Endothelial cell of umbilical vein (primary cell): ENCODE results near the gene MIEF1. TPM values are rescaled to one million over a fixed set of nuclear protein-coding genes. Genes with fewer than 3 reads are reported as not detected.

Experiments used
- BruUV-seq: library from RNA; stranded (reverse); fragments of 400-500 nt; replicated peaks from 2 replicates; lab custom pipeline; 2021; lab: Mats Ljungman, UMichigan
- CTCF ChIA-PET: fragments of 300-600, 350-600 bp; sonication (Branson Sonifier 250); formaldehyde crosslinking; loops from one replicate; lab custom pipeline; 2021; ENCODE audit warnings: antibody characterized with exemption, inconsistent platforms; lab: Charles Lee
- POLR2A ChIA-PET: fragments of 300-600, 350-600 bp; sonication (Branson Sonifier 250); formaldehyde crosslinking; loops from one replicate; lab custom pipeline; 2021; ENCODE audit warnings: antibody characterized with exemption, inconsistent platforms; lab: Charles Lee
- DNase-seq: peaks from one replicate; pipeline ENCODE4 v3.0.0-alpha.2; 2011; ENCODE audit warnings: low read depth, low spot score
- FAIRE-seq: peaks from 2 replicates; lab custom pipeline; 2011; peaks lifted over from hg19 to GRCh38; lab: Jason Lieb, UNC
- H2AFZ ChIP-seq: 2 replicates; pipeline ENCODE4 v1.6.0; 2012; ENCODE audit warnings: low read depth, low read length, control low read depth, inconsistent platforms
- H3K27ac ChIP-seq: 2 replicates; pipeline ENCODE4 v1.5.1; 2011; ENCODE audit warnings: low read depth, mild to moderate bottlenecking, control low read depth, low read length, moderate library complexity; ENCODE audit not compliant: insufficient read depth
- H3K27me3 ChIP-seq, 2 experiments: 2 replicates each; pipeline versions ENCODE4 v1.6.0 to v1.6.1; 2011; ENCODE audit warnings: low read length in 2 of 2, mixed read lengths in 1 of 2; ENCODE audit not compliant: control insufficient read depth in 2 of 2, insufficient read depth in 2 of 2
- H3K36me3 ChIP-seq, 2 experiments: 2 replicates in 1 of 2; 3 replicates in 1 of 2; pipeline ENCODE4 v1.5.1; 2011; ENCODE audit warnings: low read length in 2 of 2, mild to moderate bottlenecking in 1 of 2, moderate library complexity in 1 of 2; ENCODE audit not compliant: control insufficient read depth in 2 of 2, insufficient read depth in 2 of 2; ENCODE audit errors: extremely low read depth in 1 of 2
- H3K4me1 ChIP-seq: 3 replicates; pipeline ENCODE4 v1.5.1; 2011; ENCODE audit warnings: mild to moderate bottlenecking, low read length; ENCODE audit not compliant: control insufficient read depth, insufficient read depth; ENCODE audit errors: extremely low read depth
- H3K4me2 ChIP-seq: 2 replicates; pipeline ENCODE4 v1.6.1; 2011; ENCODE audit warnings: low read length, control low read depth, mixed read lengths; ENCODE audit not compliant: insufficient read depth
- H3K4me3 ChIP-seq, 3 experiments: fragments of 200-600 bp in 1 of 3; sonication (generic), shearing (Covaris generic) in 1 of 3; replicated peaks in 1 of 3; 2 replicates each; pipeline ENCODE4 v1.5.1; 2011 to 2016; ENCODE audit warnings: control low read depth in 3 of 3, low read length in 3 of 3, mild to moderate bottlenecking in 2 of 3, inconsistent platforms in 1 of 3, low read depth in 1 of 3, moderate library complexity in 1 of 3; ENCODE audit not compliant: insufficient read depth in 1 of 3
- H3K79me2 ChIP-seq: 2 replicates; pipeline ENCODE4 v1.6.0; 2012; ENCODE audit warnings: low read length, inconsistent platforms; ENCODE audit not compliant: control insufficient read depth, insufficient read depth
- H3K9ac ChIP-seq: replicated peaks from 2 replicates; pipeline ENCODE3; 2011; ENCODE audit warnings: low read length, control low read depth; ENCODE audit not compliant: insufficient read depth; ENCODE audit errors: extremely low read depth
- H3K9me1 ChIP-seq: replicated peaks from 3 replicates; pipeline ENCODE4 v1.6.0; 2011; ENCODE audit warnings: mild to moderate bottlenecking, low read length; ENCODE audit not compliant: control insufficient read depth, insufficient read depth; ENCODE audit errors: extremely low read depth
- H3K9me3 ChIP-seq: replicated peaks from 2 replicates; pipeline ENCODE4 v1.5.1; 2012; ENCODE audit warnings: low read length, inconsistent platforms; ENCODE audit not compliant: control insufficient read depth, insufficient read depth
- H4K20me1 ChIP-seq: replicated peaks from 2 replicates; pipeline ENCODE3; 2011; ENCODE audit warnings: mild to moderate bottlenecking, low read length; ENCODE audit not compliant: control insufficient read depth, insufficient read depth; ENCODE audit errors: extremely low read depth
- CTCF ChIP-seq, 2 donors: IDR thresholded peaks; 1 replicate in 1 of 2; 2 replicates in 1 of 2; pipeline ENCODE4 v1.5.1; 2011; ENCODE audit warnings: low read length in 2 of 2, mild to moderate bottlenecking in 2 of 2, moderate library complexity in 2 of 2, control low read depth in 1 of 2, inconsistent platforms in 1 of 2, low read depth in 1 of 2; ENCODE audit not compliant: insufficient read depth in 1 of 2; ENCODE audit errors: extremely low read depth in 1 of 2
- FOS ChIP-seq: IDR thresholded peaks from 2 replicates; pipeline ENCODE4 v1.6.1; 2011; ENCODE audit warnings: mild to moderate bottlenecking, low read length, moderate library complexity, borderline replicate concordance; ENCODE audit not compliant: insufficient read depth
- GATA2 ChIP-seq: IDR thresholded peaks from 2 replicates; pipeline ENCODE4 v1.7.0; 2011; ENCODE audit warnings: low read depth, mild to moderate bottlenecking, moderate library complexity, mixed read lengths, low read length; ENCODE audit not compliant: insufficient read length, insufficient read depth
- JUN ChIP-seq: IDR thresholded peaks from 2 replicates; pipeline ENCODE4 v1.6.1; 2011; ENCODE audit warnings: borderline replicate concordance, low read depth; ENCODE audit not compliant: insufficient read length, insufficient read depth
- MAX ChIP-seq: IDR thresholded peaks from 2 replicates; pipeline ENCODE4 v1.6.1; 2011; ENCODE audit not compliant: insufficient read depth, insufficient read length
- MYC ChIP-seq: IDR thresholded peaks from one replicate; pipeline ENCODE4 v1.6.1; 2011; ENCODE audit warnings: mild to moderate bottlenecking, low read depth, low read length
- POLR2A ChIP-seq: IDR thresholded peaks from 2 replicates; pipeline ENCODE4 v1.6.1; 2012; ENCODE audit warnings: low read depth, mild to moderate bottlenecking, control low read depth, low read length
- POLR2AphosphoS5 ChIP-seq: IDR thresholded peaks from 2 replicates; pipeline ENCODE4 v1.6.1; 2012; ENCODE audit warnings: low read depth, mild to moderate bottlenecking, control low read depth, low read length, moderate library complexity; ENCODE audit not compliant: insufficient read depth
- dilution Hi-C: fragments of 300-500 bp; cut with MboI; formaldehyde crosslinking; loops from one replicate; pipeline ENCODE4 v1.15.0; 2019; ENCODE audit warnings: low sequenced_read_pairs; ENCODE audit not compliant: extremely low pct_ligation_motif_present
- intact Hi-C: fragments of 100-400 bp; cut with micrococcal nuclease; formaldehyde crosslinking; loops from one replicate; pipeline ENCODE4 v1.10.0; 2022
- polyA plus RNA-seq, 4 experiments: library from polyadenylated mRNA; depleted of rRNA in 3 of 4; stranded (reverse) in 3 of 4; unstranded in 1 of 4; fragments of >200 nt; gene quantifications; 2 replicates each; pipeline versions ENCODE4 v1.2.1 to v1.2.3, GENCODE V29; 2011 to 2012; ENCODE audit warnings: missing spikeins in 1 of 4
- total RNA-seq: library from RNA; stranded (reverse); gene quantifications from 2 replicates; pipeline ENCODE4 v1.2.3, GENCODE V29; 2021

Gene MIEF1
- total and polyA plus RNA-seq, 2 donors (not counting 3 experiments of a cell fraction or from before 2014, with no cell fraction given) = 14.2 to 31.1 TPM

- Histone ChIP-seq H4K20me1 (no peaks in the 10 kb centered on the region), H3K36me3 (no peaks in the 10 kb centered on the region), H3K4me2 (no peak overlapping the region), H3K9me3 (no peaks in the 10 kb centered on the region), H3K27ac (no peak overlapping the region), H3K4me1 (no peaks in the 10 kb centered on the region), H3K4me3 (no peak overlapping the region), H3K9me1 (no peaks in the 10 kb centered on the region), H3K9ac (no peak overlapping the region), H3K79me2 (no peaks in the 10 kb centered on the region), H3K27me3 (peaks cover 21 to 28% of the 10 kb centered on the region in 2 experiments), H2AFZ (no peak overlapping the region)
- FAIRE-seq = no peak
- DNase-seq = no peak
- TF ChIP-seq POLR2AphosphoS5 (no peak), POLR2A (no peak), GATA2 (no peak), MAX (no peak), FOS (no peak)
- dilution Hi-C loops (no loop called here), intact Hi-C loops (no loop called here)
- ChIA-PET CTCF (interaction anchor here (1.6 kb wide), 1 partner anchor 10 kb away, joined by 3 read pairs; no protein-coding TSS in a partner anchor), POLR2A (no interaction called here)
- BruUV-seq = no TSS peak
These were observed 42.4 kb upstream of the MIEF1 start for GRCh38 chr22:39459681-39460080.

GRCh38 chr22:39462443-39463221 is 39.5 kb upstream of the MIEF1 start:
- BruUV-seq = no TSS peak
- no peak overlapping the region for H2AFZ ChIP-seq
- ChIA-PET POLR2A (interaction anchor here (0.5 kb wide), 1 partner anchor 24 kb away, joined by 9 read pairs; no protein-coding TSS in a partner anchor), CTCF (interaction anchor here (1.2 kb wide), 1 partner anchor 25 kb away, joined by 3 read pairs; no protein-coding TSS in a partner anchor)
- H3K27ac ChIP-seq = no peak overlapping the region
- dilution Hi-C loops (no loop called here), intact Hi-C loops (no loop called here)
- FAIRE-seq (no peak), DNase-seq (no peak)
- H3K9me3 ChIP-seq = no peaks in the 10 kb centered on the region
- no peaks in the 10 kb centered on the region for H3K36me3 ChIP-seq
- no peak overlapping the region for H3K4me2 ChIP-seq
- no peaks in the 10 kb centered on the region for H3K79me2 ChIP-seq
- no peak overlapping the region for H3K4me3 ChIP-seq
- TF ChIP-seq MAX = no peak
- no peak for TF ChIP-seq GATA2
- no peak for TF ChIP-seq MYC
- no peak for TF ChIP-seq CTCF (IDR thresholded peaks at IDR 0.05; ENCODE audit: extremely low read depth in 1 of 2, insufficient read depth in 1 of 2, low read depth in 1 of 2, low read length in 2 of 2)
- no peak for TF ChIP-seq POLR2A
- TF ChIP-seq FOS = no peak
- no peak for TF ChIP-seq JUN
- TF ChIP-seq POLR2AphosphoS5 = no peak
- H3K4me1 ChIP-seq = no peaks in the 10 kb centered on the region
- peaks cover 10 to 14% of the 10 kb centered on the region in 2 experiments for H3K27me3 ChIP-seq
- H4K20me1 ChIP-seq = no peaks in the 10 kb centered on the region
- H3K9ac ChIP-seq = no peak overlapping the region
- no peaks in the 10 kb centered on the region for H3K9me1 ChIP-seq
